Measurements from ENCODE around the gene CSNK2A3.

CSNK2A3 gene

DNA sequence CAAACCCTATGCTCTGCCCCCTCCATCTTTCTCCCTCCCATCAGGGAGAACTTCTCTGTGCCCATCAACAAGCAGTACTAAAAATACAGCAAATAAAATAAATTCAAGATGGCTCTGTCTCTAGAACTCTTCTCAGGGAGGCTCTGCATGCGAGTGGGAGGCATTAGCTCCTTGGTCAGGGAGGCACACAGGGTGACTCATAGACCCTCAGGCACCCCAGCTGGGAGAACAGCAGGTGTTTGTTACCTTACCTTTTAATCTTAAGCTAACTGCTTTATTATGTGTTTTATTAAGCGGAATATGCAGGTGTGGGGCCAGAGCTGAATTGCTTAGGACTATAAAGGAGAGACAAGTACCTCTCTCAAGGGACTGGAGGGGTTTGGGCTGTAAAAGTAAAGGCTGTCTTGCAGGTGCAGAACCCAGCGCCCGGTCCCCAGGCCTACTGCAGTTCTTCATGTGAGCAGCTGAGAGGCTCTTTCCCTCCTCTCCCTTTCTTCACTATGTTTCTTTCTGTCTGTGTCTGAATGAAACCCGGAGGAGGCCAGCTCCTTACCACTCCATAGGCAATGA, 20.8 kb downstream of the CSNK2A3 start:
- peak; percentile 74 for DNase-seq

DNA sequence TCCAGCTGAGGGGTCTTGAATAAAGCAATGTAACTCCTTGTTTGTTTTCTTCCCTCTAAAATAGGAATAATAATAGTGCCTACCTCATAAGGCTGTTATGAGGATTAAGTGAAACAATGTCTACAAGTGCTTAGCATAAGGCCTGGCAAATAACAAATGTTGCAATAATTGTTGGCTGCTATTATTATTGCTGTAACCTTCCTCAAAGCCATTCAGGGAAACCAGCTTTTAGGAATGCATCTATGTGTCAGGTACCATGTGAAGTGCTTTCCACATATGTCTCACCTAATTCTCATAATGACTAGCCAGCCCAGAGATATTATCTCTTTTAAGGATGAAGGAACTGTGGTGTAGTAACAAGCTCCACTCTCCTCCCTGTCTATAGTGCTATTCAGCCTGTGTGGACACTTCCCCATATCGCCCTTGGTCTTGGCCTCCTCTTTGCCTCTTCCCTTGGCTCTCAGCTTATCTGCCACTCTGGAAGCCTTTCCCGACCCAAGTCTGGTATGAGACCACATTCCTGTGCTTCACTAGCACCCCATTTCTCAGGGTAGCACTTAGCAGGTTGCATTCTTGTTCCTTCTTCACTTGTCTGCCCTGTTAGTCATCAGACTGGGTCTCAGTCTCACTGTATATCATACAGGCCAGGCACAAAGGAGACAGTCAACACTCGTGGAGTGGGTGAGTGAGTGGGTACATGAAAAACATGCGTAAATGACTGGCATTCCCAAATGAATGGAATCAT, 23.8 kb downstream of the CSNK2A3 start:
- no peak for DNase-seq

DNA sequence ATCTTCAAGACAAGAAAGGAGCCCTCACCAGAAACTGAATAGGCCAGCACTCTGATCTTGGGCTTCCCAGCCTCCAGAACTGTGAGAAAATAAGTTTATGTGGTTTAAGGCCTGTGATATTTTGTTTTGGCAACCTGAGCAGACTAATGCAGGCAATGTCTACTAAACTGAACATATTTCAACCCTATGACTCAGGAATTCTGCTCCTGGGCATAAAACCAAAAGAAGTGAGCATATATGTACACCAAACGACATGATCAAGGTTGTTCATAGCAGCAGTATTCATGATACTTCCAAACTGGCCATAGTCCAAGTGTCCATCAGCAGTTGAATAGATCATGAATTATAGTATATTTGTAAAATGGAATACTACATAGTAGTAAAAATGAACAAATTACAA, 29.0 kb downstream of the CSNK2A3 start:
- DNase-seq = no peak

DNA sequence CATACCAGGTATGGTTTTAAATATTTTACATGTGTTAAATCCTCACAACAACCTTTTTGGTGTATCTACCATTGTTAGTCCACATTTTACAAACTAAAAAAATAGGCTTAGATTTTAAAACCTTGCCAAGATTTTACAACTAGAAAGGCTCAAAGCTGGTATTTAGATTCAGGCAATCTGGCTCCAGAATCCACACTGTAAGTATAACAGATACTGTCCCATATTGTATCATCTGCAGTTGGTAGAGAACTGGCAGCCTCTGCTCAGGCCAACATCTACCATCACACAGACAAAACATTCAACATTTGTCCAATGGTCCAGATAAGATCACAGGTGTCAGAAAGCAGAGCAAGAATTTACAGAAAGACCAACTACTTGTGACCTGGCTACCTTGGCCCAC, 30.9 kb downstream of the CSNK2A3 start:
- DNase-seq = no peak

DNA sequence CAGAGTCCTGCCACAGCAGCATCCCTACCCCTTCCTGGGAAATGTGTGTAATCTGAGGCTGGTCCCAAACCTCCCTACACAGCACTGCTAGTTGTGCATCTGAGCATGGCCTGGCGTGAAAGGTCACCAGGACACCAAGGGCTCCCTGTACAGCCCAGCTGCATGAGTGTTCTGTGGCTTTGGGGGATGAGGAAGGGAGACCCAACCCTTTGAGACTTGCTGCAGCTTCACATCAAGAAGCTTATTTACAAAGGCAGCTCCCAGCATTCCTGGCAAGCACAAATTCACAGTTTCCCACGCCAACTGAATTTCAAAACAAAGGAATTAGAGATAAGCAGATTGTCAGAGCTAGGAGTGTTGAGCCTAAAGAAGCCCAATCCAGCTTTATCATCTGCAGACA, 32.2 kb downstream of the CSNK2A3 start:
- DNase-seq = no peak

DNA sequence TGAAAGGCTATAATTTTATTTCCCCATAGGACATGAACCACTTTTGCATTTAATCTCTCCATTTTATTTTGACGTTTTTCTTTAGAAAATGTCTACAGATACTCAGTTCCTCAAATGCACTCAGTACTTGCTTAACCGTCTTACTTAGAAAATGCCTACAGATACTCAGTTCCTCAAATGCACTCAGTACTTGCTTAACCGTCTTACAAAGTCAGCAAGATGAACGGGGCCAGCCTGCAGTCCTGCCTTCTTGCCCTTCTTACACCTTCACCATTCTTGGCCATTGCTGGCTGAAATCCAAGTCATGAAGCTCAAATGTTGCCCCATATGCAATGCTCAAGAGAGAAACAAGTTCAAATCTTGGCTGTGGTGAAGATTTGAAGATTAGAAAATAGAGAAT, 34.1 kb downstream of the CSNK2A3 start:
- DNase-seq = no peak

DNA sequence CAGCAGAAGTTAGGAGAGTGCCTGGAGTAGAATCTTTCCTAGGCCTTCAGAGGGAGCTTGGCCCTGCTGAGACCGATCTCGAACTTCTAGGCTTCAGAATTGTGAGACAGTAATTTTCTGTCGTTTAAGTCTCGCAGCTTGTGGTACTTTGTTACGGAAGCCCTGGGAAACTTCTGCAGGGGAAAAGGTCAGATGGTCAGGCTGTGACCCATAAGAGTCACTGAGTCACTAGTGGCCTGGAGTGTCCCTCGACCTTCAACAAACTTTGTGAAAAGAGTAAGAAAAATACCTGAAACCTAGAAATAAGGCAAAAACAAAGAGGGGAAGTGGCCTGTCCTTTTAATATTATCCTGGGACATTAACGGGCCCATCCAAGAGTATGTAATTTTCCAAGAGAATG, 34.6 kb downstream of the CSNK2A3 start:
- no peak for DNase-seq

DNA sequence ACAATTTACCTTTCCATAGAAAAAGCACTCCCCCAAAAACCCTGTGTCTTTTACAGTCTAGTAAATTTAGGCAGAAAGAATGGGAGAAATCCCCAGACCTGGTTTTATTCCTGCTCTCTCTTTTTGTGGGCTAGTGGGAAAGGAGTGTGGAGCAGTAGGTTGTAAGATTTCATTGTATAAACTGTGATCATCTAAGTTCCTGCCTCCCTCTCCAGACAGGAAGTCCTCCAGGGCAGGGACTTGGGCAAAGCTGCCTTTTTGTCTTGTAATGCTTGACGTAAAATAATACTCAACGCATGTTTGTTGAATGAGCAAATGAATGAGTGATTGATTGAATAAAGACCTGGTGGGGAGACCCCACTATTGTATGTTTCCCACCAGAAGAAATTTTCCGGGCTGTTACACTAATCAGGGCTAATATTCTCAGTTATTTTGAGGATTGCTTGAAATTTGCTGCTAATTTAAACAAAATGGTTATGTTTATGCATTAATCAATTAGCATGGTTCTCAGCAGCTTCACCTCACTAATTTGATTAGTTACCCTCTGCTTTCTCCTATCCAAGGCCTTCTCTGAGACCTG, 36.3 kb downstream of the CSNK2A3 start:
- no peak for DNase-seq

DNA sequence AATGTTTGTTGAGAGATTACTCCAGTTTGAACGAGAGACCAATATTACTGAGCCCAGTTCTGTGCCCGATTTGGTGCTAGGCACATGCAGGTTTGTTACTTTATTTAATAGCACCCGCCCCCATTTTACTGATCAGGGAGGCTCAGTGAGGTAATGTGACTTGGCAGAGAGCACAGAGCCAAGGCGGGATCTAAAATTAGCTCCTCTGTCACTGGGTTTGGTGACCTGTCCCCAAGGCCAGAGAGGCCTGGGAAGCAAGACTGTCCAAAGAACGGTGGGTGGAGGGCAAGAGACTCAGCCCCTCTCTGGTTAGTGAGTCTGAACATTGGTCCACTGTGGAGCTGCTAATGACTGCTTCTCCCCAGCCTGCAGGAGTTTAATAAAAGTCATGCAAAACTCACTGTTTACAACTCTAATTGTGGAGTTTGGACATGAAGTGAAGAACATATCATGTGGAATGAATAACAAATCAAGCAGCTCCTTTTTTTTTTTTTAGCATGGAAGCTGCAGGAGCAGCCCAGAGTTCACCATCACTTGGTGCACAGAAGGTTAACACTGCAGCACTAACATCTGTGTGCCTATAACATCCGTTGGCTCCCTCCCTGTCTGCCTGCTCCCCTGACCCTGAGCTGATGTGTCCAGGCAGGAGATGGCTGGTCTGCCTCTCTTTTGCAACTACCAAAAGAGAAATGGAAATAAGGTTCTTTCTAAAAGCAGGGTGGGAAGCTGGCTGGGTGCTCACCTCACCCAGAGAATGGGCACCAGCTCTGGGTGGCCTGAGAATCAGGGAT, 39.0 kb downstream of the CSNK2A3 start:
- DNase-seq = no peak

DNA sequence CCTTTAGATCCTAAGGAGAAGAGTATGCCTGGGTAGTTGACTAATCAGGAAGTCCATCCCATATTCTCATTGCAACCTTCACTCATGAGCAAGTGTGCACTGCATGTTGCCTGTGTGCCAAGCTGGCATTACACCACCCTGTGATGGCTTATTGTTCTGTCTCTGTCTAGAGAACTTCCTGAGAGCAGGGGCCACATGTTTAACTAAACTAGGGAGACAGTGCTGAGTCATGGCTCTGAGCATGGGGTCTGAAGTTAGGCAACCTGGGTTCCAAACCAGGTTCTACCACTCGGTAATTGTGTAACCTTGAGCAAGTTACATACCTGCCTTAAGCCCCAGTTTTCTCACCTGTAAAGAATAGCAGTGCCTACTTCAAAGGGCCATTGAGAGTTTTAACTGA, 39.6 kb downstream of the CSNK2A3 start:
- DNase-seq = no peak

DNA sequence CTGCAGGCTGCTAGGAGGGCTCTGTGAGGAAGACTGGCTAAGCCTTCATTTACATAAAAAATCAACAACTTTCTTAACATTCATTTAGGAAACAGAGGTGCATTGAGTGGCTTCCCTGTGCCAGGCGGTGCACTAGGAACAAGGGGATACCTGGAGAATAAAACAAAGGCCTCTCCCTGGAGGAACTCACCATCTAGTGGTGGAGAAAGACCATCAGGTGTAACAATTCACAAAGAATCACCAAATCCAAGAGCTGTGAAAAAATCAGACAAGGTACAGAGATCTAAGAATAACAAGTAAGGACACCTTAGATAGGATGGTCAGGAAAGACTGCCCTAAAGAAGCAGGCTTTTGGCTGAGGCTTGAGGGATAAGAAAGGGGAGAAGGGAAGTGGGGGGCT, 40.3 kb downstream of the CSNK2A3 start:
- no peak for DNase-seq

DNA sequence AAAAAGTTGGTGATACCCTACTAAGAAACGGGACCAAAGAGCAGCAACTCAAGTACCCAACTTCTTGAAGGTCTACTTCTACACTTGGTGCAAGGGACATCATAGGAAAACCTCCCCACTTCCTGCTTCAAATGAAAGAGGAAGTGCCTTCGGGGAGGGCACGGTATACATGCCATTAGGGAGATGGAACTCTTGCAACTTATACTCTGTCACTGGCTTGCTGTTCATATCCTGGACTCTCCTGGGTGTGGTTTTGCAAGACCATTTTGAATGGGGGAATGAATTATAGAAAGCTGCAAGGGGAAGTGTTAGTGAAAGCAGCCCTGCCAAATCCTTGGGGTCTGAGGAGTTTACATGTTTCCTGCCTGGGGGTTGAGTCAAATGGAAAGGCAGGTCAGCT, 41.9 kb downstream of the CSNK2A3 start:
- DNase-seq = no peak

DNA sequence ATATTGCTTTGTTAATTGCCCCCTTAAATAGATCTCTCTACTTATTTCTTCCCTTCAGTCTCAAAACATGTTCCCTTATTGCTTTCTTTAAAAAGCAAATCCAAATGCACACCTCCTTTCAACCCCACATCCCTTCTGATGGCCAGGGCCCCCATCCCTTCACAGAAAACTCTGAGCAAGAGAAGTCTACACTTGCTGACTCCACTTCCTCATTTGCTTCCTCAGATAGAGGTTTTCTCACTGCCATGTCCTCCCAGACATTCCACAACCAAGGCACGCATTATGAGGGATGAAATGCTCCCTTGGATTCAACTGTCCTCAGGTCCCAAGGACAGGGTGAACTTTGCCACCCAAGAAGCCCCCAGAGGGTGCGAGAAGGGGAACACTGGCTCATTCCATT, 43.1 kb downstream of the CSNK2A3 start:
- no peak for DNase-seq

DNA sequence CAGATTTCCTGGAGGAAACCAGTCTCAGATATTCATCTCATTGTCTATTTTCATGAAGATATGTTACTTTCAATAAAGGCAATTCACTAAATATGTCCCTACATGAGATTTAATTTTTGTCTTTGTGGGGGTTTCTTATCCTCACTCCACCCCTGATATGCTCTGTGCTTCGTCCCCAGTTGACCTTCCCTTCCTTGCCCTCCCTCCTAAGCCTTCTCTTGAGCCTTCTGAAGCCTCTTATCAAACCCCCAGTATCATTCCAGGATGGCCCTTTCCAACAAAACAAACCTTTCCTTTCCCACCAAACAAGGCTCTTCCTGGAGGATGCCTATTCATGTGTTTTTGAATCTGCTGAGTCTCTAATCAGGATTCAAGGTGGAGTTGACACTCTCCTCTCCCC, 44.8 kb downstream of the CSNK2A3 start:
- no peak for DNase-seq

DNA sequence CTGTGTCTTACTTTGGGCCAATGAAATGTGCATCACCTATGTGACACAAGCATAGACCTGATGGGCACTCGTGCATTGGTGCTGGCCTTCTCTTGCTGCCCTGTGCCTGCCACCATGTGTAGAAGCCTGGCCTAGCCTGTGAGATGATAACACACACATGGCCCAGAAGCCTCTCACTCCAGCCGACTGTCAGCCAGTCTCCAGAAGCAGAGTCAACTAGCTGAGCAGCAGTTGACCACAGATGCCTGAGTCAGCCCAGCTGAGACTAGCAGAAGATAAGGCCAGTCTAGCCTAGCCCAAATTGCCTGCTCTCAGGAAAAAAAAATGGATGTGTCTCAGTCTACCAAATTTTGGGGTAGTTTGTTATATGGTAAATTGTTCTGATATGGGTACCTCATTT, 46.2 kb downstream of the CSNK2A3 start:
- DNase-seq = no peak

DNA sequence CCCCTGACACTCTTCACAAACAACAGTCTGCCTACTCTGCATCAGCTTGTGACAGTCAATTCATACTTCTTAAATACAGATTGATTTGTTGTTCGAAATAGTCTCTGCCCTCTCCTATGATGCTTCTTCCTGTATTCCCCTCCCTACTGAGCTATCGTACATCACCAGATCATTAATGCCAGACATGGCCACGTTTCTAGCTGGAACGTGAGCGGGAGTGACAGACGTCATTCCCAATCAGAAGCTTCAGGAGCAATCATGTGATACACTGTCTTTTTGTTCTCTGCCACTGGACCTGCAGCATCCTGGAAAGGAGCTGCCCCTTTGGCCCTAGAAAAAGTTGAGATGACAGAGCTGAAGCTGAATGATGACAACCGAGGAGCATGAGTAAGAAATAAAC, 48.5 kb downstream of the CSNK2A3 start:
- no peak for DNase-seq

DNA sequence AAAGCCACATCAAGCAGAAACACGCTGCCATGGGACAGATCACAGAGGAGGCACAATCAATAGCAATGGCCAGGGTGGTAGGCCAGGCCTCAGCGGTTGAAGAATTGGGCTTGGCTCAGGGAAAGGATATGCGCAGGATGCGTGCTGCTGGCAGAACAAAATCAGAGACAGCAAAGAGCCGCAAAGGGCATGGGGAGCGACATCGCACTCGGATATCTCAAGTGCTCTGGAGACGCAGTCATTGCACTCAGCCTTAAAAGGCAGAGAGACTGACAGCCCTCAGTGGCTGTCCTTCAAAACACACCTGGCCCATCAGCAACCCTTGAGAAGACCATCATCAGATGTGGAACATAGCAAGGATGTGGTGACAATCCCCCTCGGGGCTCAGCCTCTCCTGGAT, 50.5 kb downstream of the CSNK2A3 start:
- no peak for DNase-seq
